Measurements from ENCODE around the gene GPR26. TPM values are rescaled to one million over a fixed set of nuclear protein-coding genes. Genes with fewer than 3 reads are reported as not detected.

The GPR26 gene
- total RNA-seq, 4 donors from 2014 or later: not detected

- Histone ChIP-seq H3K27ac (no peak overlapping the region), H3K27me3 (peaks cover 0 to 5% (median 0%) of the 10 kb centered on the region in 3 donors), H3K4me1 (no peaks in the 10 kb centered on the region), H3K36me3 (no peaks in the 10 kb centered on the region), H3K9me3 (no peaks in the 10 kb centered on the region), H3K4me3 (no peak overlapping the region)
- in situ Hi-C loops (cut with MboI; ENCODE audit: low sequenced_read_pairs in 4 of 4) (no loop called here), intact Hi-C loops (cut with DNase I; ENCODE audit: low total_unique reads) (no loop called here)
- no peak for ATAC-seq
- TF ChIP-seq POLR2A (IDR thresholded peaks at IDR 0.05) (no peak), CTCF (IDR thresholded peaks at IDR 0.05 in 4 of 5, conservative IDR thresholded peaks at IDR 0.05 in 1 of 5) (no peak)
- DNase-seq: no peak
Observed at GRCh38 chr10:123678376-123678775, 12.2 kb downstream of the GPR26 start.

GRCh38 chr10:123681285-123681684, 15.1 kb downstream of the GPR26 start:
- no peaks in the 10 kb centered on the region for H3K4me1 ChIP-seq
- H3K36me3 ChIP-seq: no peaks in the 10 kb centered on the region
- no peak overlapping the region for H3K4me3 ChIP-seq
- TF ChIP-seq CTCF (IDR thresholded peaks at IDR 0.05 in 4 of 5, conservative IDR thresholded peaks at IDR 0.05 in 1 of 5) (no peak), POLR2A (IDR thresholded peaks at IDR 0.05) (no peak)
- no peak for ATAC-seq
- no peak for DNase-seq
- intact Hi-C loops (cut with DNase I; ENCODE audit: low total_unique reads) (no loop called here), in situ Hi-C loops (cut with MboI; ENCODE audit: low sequenced_read_pairs in 4 of 4) (no loop called here)
- H3K9me3 ChIP-seq: no peaks in the 10 kb centered on the region
- peaks cover 0 to 5% (median 0%) of the 10 kb centered on the region in 3 donors for H3K27me3 ChIP-seq
- no peak overlapping the region for H3K27ac ChIP-seq

- in situ Hi-C loops (cut with MboI; ENCODE audit: low sequenced_read_pairs in 4 of 4): no loop called here
- Histone ChIP-seq H3K4me3 (no peak overlapping the region), H3K9me3 (no peaks in the 10 kb centered on the region), H3K27me3 (peaks cover 0 to 5% (median 0%) of the 10 kb centered on the region in 3 donors), H3K27ac (no peak overlapping the region), H3K4me1 (no peaks in the 10 kb centered on the region), H3K36me3 (no peaks in the 10 kb centered on the region)
- intact Hi-C loops (cut with DNase I; ENCODE audit: low total_unique reads): no loop called here
- ATAC-seq (no peak), DNase-seq (no peak)
- TF ChIP-seq POLR2A (IDR thresholded peaks at IDR 0.05): no peak
- TF ChIP-seq CTCF (IDR thresholded peaks at IDR 0.05 in 4 of 5, conservative IDR thresholded peaks at IDR 0.05 in 1 of 5): no peak
Observed at GRCh38 chr10:123682477-123682876, 16.3 kb downstream of the GPR26 start.

- H3K9me3 ChIP-seq: no peaks in the 10 kb centered on the region
- H3K4me3 ChIP-seq: no peak overlapping the region
- H3K27me3 ChIP-seq: peaks cover 0 to 5% (median 0%) of the 10 kb centered on the region in 3 donors
- no peak for ATAC-seq
- H3K27ac ChIP-seq: no peak overlapping the region
- intact Hi-C loops (cut with DNase I; ENCODE audit: low total_unique reads): no loop called here
- no peaks in the 10 kb centered on the region for H3K4me1 ChIP-seq
- in situ Hi-C loops (cut with MboI; ENCODE audit: low sequenced_read_pairs in 4 of 4): no loop called here
- H3K36me3 ChIP-seq: no peaks in the 10 kb centered on the region
- DNase-seq: no peak
- no peak for TF ChIP-seq CTCF (IDR thresholded peaks at IDR 0.05 in 4 of 5, conservative IDR thresholded peaks at IDR 0.05 in 1 of 5)
- TF ChIP-seq POLR2A (IDR thresholded peaks at IDR 0.05): no peak
Observed at GRCh38 chr10:123683459-123683858, 17.3 kb downstream of the GPR26 start.

- intact Hi-C loops (cut with DNase I; ENCODE audit: low total_unique reads): no loop called here
- in situ Hi-C loops (cut with MboI; ENCODE audit: low sequenced_read_pairs in 4 of 4): no loop called here
- peaks cover 0 to 5% (median 0%) of the 10 kb centered on the region in 3 donors for H3K27me3 ChIP-seq
Observed at GRCh38 chr10:123683865-123684264, 17.7 kb downstream of the GPR26 start.

More at GRCh38 chr10:123683865-123684264, 17.7 kb downstream of the GPR26 start:
- no peak for DNase-seq
- no peak overlapping the region for H3K27ac ChIP-seq
- no peak for TF ChIP-seq POLR2A (IDR thresholded peaks at IDR 0.05)
- no peak for TF ChIP-seq CTCF (IDR thresholded peaks at IDR 0.05 in 4 of 5, conservative IDR thresholded peaks at IDR 0.05 in 1 of 5)
- ATAC-seq: no peak
- H3K4me3 ChIP-seq: no peak overlapping the region
- H3K9me3 ChIP-seq: no peaks in the 10 kb centered on the region
- H3K4me1 ChIP-seq: no peaks in the 10 kb centered on the region
- H3K36me3 ChIP-seq: no peaks in the 10 kb centered on the region

Data from gastrocnemius medialis (tissue), 4 donors.